ENCODE data around the gene P2RX3. TPM values are rescaled to one million over a fixed set of nuclear protein-coding genes. Genes with fewer than 3 reads are reported as not detected.

The P2RX3 gene
- total RNA-seq, 1 donor from 2014 or later = 1.6 TPM

DNA sequence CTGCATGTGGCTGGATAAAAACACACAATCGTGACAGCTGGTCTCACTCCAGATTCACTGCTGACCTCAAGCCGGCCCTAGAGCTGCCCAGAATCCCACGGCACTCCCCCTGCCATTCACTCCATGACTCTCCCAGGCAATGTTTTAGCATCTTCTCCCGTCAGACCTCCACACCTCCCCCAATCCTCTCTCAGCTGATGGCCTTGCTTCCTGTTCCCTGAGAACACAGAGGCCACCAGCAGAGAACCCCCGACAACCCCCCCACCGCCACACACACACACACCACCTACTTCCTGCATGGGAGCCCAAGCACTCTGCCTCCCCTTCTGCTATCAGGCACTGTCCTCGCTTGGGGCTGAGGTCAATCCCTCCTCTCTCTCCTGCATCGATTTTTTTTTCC is 22.7 kb upstream of the P2RX3 start:
- H3K4me3 ChIP-seq (ENCODE audit: low read length in 3 of 3) = peak overlapping the region in 1 of 3 donors; percentile 13
- H3K9me3 ChIP-seq (ENCODE audit: control insufficient read depth in 3 of 3, low read length in 3 of 3) = no peaks in the 10 kb centered on the region
- H3K27ac ChIP-seq (ENCODE audit: low read depth, low read length) = peak overlapping the region; percentile 66
- H3K36me3 ChIP-seq (ENCODE audit: control insufficient read depth in 3 of 3, insufficient read depth in 3 of 3, low read length in 3 of 3) = peaks cover 37 to 49% (median 48%) of the 10 kb centered on the region in 3 donors
- H3K4me1 ChIP-seq (ENCODE audit: control insufficient read depth in 3 of 3, insufficient read depth in 3 of 3, low read length in 3 of 3) = peaks cover 63 to 73% (median 70%) of the 10 kb centered on the region in 3 donors
- H3K27me3 ChIP-seq (ENCODE audit: control insufficient read depth in 3 of 3, insufficient read depth in 3 of 3, low read length in 3 of 3) = no peaks in the 10 kb centered on the region
- H3K9ac ChIP-seq (ENCODE audit: low read depth in 1 of 3, low read length in 3 of 3) = peak overlapping the region in 1 of 3 donors; percentile 64

DNA sequence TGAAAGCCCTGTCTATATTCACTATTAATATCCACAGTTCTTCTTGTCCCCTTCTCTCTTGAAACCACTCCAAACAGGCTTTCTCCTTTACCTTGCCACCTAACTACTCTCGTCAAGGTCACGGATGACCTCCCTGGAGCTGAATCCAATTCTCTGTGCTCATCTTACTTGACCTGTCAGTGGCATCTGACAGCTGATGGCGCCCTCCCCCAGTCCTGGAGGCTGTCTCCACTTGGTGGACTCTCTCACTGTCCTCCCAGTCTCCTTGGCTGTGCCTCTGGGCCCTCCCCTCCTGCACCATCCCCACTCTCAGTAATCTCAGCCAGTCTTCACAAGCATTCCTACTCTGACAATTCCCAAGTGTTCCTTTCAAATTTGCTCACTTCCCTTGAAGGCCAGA is 22.1 kb upstream of the P2RX3 start:
- H3K9me3 ChIP-seq (ENCODE audit: control insufficient read depth in 3 of 3, low read length in 3 of 3) = no peaks in the 10 kb centered on the region
- H3K4me3 ChIP-seq (ENCODE audit: low read length in 3 of 3) = no peak overlapping the region
- no peaks in the 10 kb centered on the region for H3K27me3 ChIP-seq (ENCODE audit: control insufficient read depth in 3 of 3, insufficient read depth in 3 of 3, low read length in 3 of 3)
- peaks cover 63 to 70% (median 66%) of the 10 kb centered on the region in 3 donors for H3K4me1 ChIP-seq (ENCODE audit: control insufficient read depth in 3 of 3, insufficient read depth in 3 of 3, low read length in 3 of 3)
- H3K27ac ChIP-seq (ENCODE audit: low read depth, low read length) = peak overlapping the region; percentile 66
- H3K36me3 ChIP-seq (ENCODE audit: control insufficient read depth in 3 of 3, insufficient read depth in 3 of 3, low read length in 3 of 3) = peaks cover 37 to 49% (median 49%) of the 10 kb centered on the region in 3 donors
- peak overlapping the region in 1 of 3 donors; percentile 64 for H3K9ac ChIP-seq (ENCODE audit: low read depth in 1 of 3, low read length in 3 of 3)

DNA sequence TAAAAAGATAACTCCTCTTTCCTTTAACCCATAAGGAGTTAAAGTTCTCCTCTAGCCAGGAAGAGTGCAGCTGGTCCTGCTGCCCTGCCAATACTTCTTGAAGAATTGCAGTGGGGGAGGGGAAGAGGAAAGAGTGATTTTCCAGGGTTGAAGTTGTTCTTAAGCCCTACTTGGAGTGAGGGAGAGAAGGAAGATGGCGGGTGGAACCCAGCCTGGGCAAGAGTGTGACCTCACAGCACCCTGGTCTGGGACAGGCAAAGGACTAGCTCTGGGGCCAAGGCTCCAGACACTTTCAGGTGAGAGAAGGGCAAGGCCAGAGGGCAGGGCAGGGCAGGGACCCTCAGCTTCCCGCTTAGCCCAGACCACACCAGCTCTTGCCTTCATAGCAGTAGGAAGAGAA is 20.0 kb upstream of the P2RX3 start:
- Histone ChIP-seq H3K36me3 (ENCODE audit: control insufficient read depth in 3 of 3, insufficient read depth in 3 of 3, low read length in 3 of 3) (peaks cover 34 to 44% (median 43%) of the 10 kb centered on the region in 3 donors), H3K9me3 (ENCODE audit: control insufficient read depth in 3 of 3, low read length in 3 of 3) (no peaks in the 10 kb centered on the region), H3K4me1 (ENCODE audit: control insufficient read depth in 3 of 3, insufficient read depth in 3 of 3, low read length in 3 of 3) (peaks cover 59 to 73% (median 64%) of the 10 kb centered on the region in 3 donors), H3K4me3 (ENCODE audit: low read length in 3 of 3) (peak overlapping the region; percentile 35 to 40 (median 39)), H3K27ac (ENCODE audit: low read depth, low read length) (peak overlapping the region; percentile 66), H3K27me3 (ENCODE audit: control insufficient read depth in 3 of 3, insufficient read depth in 3 of 3, low read length in 3 of 3) (no peaks in the 10 kb centered on the region), H3K9ac (ENCODE audit: low read depth in 1 of 3, low read length in 3 of 3) (peak overlapping the region; percentile 8 to 54 (median 52))

DNA sequence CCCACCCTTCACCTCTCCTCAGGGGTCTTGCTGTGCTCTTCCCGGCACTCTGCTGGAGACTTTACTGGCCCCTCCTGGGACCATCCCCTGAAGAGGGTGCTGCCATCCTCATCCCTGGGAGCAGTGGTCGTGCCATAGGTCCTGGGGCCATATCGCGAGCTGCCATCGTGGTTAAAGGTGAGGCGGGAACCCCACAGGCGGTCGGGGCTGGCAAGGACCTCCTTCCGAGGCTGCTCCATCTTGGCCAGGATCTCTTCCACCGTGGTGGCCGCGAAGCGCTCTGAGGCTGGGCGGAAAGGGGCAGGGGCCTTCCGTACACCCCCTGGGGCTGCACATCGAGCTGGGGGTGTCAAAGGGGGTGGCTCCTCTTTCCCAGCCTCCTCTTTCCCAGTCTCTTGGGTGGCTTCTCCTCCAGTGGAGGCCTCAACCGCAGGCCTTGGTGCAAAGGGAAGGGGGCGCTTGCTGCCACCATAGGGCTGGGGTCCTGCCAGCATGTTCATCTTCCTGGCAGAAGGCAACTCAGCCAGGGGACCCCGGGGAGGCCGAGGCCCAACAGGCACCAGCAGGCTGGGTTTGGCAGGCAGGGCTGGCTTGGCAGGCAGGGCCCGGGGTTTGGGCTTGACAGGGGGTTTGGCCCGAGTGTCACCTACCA is 18.0 kb upstream of the P2RX3 start:
- Histone ChIP-seq H3K36me3 (ENCODE audit: control insufficient read depth in 3 of 3, insufficient read depth in 3 of 3, low read length in 3 of 3) (peaks cover 21 to 26% (median 23%) of the 10 kb centered on the region in 3 donors), H3K27me3 (ENCODE audit: control insufficient read depth in 3 of 3, insufficient read depth in 3 of 3, low read length in 3 of 3) (no peaks in the 10 kb centered on the region), H3K27ac (ENCODE audit: low read depth, low read length) (no peak overlapping the region), H3K9ac (ENCODE audit: low read depth in 1 of 3, low read length in 3 of 3) (peak overlapping the region in 2 of 3 donors; percentile 14 to 16), H3K9me3 (ENCODE audit: control insufficient read depth in 3 of 3, low read length in 3 of 3) (no peaks in the 10 kb centered on the region), H3K4me1 (ENCODE audit: control insufficient read depth in 3 of 3, insufficient read depth in 3 of 3, low read length in 3 of 3) (peaks cover 65 to 78% (median 65%) of the 10 kb centered on the region in 3 donors), H3K4me3 (ENCODE audit: low read length in 3 of 3) (peak overlapping the region in 1 of 3 donors; percentile 29)

DNA sequence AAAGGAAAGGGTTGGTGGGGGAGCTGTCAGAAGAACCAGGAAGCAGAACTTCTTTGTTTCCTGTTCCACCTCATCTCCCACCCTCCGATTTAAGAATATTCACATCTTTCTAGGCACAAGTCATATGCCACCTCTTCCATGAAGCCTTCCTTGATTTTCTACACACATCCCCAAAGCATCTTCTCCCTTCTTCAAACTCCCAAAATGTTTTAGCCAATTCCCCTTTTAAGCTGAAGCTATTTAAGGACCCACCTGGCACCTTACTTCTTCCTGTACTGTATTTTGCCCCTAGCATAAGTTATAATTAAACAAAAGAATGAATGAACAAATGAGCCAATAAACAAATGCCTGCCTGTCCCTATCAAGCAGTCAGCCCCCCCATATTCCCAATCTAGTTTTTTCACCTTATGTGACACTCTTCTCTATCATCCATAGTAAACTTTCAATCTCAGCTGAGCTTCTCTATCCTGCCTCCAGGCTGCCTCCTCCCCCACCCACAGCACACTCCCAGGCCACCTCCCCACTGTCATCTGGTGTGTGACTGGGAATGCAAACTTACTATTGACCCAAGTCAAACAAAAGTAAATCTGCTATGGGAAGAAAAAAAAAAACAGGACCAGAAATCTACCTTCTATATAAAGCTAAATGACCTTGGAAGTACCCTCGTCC is 17.3 kb upstream of the P2RX3 start:
- H3K4me3 ChIP-seq (ENCODE audit: low read length in 3 of 3) = peak overlapping the region in 2 of 3 donors; percentile 29 to 67

DNA sequence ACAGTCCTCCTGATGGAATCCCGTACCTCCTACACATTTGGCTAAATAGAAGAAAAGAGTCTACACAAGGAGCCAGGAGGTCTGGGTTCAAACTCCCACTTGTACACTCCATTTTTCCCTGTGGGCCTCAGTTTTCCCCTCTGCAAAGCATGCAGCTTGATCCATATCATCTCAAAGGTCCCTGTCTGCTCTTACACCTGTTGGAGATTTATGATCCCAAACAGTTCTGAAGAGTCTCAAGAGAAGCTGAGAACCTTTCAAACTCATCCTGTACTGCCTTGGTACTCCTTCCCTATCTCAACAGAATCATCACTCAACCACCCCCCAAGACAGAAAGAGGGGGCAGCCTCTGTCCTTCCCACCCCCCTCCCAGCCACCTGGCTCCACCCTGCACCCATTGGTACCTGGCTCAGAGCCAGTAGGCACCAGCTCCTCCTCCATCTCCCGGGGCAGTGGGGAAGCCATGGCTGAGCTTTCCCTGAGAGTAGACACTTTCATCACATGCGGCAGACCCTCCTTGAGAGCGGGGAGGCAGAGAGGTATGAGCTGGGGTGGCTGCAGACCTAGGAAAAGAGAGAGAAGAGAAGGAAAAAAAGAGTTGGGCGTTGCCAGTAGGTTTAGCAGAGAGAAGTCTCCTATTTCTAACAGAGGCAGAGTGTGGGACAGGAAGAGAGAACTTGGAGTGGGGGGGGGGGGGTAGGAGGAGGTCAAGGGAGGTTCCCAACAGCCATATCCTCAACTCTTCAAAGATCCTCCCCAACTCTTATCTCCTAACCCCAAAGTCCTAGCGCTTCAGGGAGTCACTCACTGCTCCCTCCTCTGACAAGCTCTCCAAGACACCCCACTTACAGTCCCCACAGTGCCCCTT is 16.5 kb upstream of the P2RX3 start:
- Histone ChIP-seq H3K36me3 (ENCODE audit: control insufficient read depth in 3 of 3, insufficient read depth in 3 of 3, low read length in 3 of 3) (peaks cover 16 to 28% (median 24%) of the 10 kb centered on the region in 3 donors), H3K4me3 (ENCODE audit: low read length in 3 of 3) (peak overlapping the region; percentile 52 to 67 (median 67)), H3K27ac (ENCODE audit: low read depth, low read length) (peak overlapping the region; percentile 95), H3K9ac (ENCODE audit: low read depth in 1 of 3, low read length in 3 of 3) (peak overlapping the region; percentile 57 to 84 (median 82)), H3K9me3 (ENCODE audit: control insufficient read depth in 3 of 3, low read length in 3 of 3) (no peaks in the 10 kb centered on the region), H3K27me3 (ENCODE audit: control insufficient read depth in 3 of 3, insufficient read depth in 3 of 3, low read length in 3 of 3) (no peaks in the 10 kb centered on the region), H3K4me1 (ENCODE audit: control insufficient read depth in 3 of 3, insufficient read depth in 3 of 3, low read length in 3 of 3) (peaks cover 65 to 78% (median 65%) of the 10 kb centered on the region in 3 donors)

More for the DNA sequence above, 17.3 kb upstream of the P2RX3 start:
- Histone ChIP-seq H3K9ac (ENCODE audit: low read depth in 1 of 3, low read length in 3 of 3) (peak overlapping the region in 2 of 3 donors; percentile 82 to 84), H3K27ac (ENCODE audit: low read depth, low read length) (peak overlapping the region; percentile 95), H3K4me1 (ENCODE audit: control insufficient read depth in 3 of 3, insufficient read depth in 3 of 3, low read length in 3 of 3) (peaks cover 65 to 78% (median 65%) of the 10 kb centered on the region in 3 donors), H3K9me3 (ENCODE audit: control insufficient read depth in 3 of 3, low read length in 3 of 3) (no peaks in the 10 kb centered on the region), H3K27me3 (ENCODE audit: control insufficient read depth in 3 of 3, insufficient read depth in 3 of 3, low read length in 3 of 3) (no peaks in the 10 kb centered on the region), H3K36me3 (ENCODE audit: control insufficient read depth in 3 of 3, insufficient read depth in 3 of 3, low read length in 3 of 3) (peaks cover 21 to 23% (median 23%) of the 10 kb centered on the region in 3 donors)

DNA sequence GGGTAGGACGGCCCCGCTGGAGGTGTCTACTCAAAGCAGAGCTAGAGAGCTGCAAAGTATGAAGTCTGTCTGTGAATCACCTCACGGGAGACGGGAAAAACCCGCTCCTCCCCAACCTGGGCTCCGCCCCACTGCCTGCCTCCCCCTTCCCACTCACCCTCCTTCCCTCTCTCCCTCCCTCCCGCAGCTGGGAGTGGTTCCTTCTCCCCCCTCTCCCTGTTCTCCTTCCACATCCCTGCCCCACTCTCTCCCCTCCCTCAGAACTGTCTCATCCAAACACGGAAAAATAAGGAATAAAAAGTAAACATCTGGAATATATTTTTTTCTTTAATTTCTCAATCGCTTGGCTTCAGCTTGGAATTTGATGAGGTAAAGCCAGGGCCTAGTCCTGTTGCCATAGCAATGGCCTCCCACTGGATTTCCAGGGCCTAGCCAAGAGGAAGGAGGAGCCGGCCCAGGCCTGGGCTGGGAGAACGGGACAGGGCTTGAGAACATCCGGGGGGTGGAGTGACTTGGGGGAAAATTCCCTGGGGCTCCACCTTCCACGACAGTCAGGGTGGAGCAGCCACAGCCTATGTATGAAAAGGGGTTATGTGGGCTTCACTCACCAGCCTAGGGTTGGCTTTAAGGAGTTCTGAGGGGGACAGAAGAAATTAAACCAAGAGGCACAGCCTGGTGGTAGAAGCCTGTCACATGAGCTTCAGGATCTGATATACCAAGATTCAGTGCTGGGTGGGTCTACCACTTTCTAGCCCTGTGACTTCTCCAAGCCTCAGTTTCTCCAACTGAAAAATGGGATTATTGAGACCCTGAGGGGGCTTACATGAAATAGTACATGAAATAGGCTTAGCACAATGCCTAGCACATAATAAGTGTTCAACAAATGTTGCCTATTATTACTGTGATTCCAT is 15.6 kb upstream of the P2RX3 start:
- Histone ChIP-seq H3K36me3 (ENCODE audit: control insufficient read depth in 3 of 3, insufficient read depth in 3 of 3, low read length in 3 of 3) (peaks cover 16 to 28% (median 21%) of the 10 kb centered on the region in 3 donors), H3K9me3 (ENCODE audit: control insufficient read depth in 3 of 3, low read length in 3 of 3) (no peaks in the 10 kb centered on the region), H3K27me3 (ENCODE audit: control insufficient read depth in 3 of 3, insufficient read depth in 3 of 3, low read length in 3 of 3) (no peaks in the 10 kb centered on the region), H3K4me3 (ENCODE audit: low read length in 3 of 3) (peak overlapping the region; percentile 74 to 82 (median 78)), H3K9ac (ENCODE audit: low read depth in 1 of 3, low read length in 3 of 3) (peak overlapping the region; percentile 57 to 84 (median 82)), H3K27ac (ENCODE audit: low read depth, low read length) (peak overlapping the region; percentile 95), H3K4me1 (ENCODE audit: control insufficient read depth in 3 of 3, insufficient read depth in 3 of 3, low read length in 3 of 3) (peaks cover 58 to 71% (median 58%) of the 10 kb centered on the region in 3 donors)

DNA sequence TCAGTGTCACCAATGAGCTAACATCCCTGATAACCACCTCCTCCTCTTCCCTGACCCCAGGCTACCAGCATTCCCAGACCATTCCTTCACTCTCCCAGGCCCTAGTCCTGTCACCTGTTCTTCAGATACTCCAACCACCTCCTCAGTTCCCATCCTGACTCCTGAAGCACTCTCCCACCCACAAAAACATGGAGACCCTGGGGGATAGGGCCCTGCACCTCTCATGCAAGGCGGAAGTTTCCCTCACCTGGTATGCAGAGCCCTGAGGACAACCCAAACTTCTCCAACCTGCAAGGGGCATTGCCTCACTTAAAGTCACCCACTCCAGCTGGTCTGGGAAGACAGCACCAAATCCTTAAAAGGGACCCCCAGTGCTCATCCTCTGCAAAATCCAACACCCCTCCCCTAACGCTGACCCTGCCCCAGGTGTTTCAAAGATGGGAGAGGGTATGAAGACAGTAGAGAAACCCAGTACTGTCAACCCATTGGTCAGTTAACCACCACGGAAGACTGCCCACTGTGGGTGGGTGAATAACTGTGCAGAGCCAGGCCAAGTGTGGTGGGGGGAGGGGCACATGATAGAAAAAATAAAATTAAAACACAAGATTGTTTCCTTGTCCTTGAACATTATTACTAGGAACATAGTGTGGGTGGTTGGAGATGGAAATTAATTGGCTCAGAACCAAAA is 14.8 kb upstream of the P2RX3 start:
- peaks cover 20 to 33% (median 27%) of the 10 kb centered on the region in 3 donors for H3K36me3 ChIP-seq (ENCODE audit: control insufficient read depth in 3 of 3, insufficient read depth in 3 of 3, low read length in 3 of 3)
- peak overlapping the region; percentile 74 to 82 (median 78) for H3K4me3 ChIP-seq (ENCODE audit: low read length in 3 of 3)
- H3K27me3 ChIP-seq (ENCODE audit: control insufficient read depth in 3 of 3, insufficient read depth in 3 of 3, low read length in 3 of 3) = no peaks in the 10 kb centered on the region
- peaks cover 50 to 63% (median 50%) of the 10 kb centered on the region in 3 donors for H3K4me1 ChIP-seq (ENCODE audit: control insufficient read depth in 3 of 3, insufficient read depth in 3 of 3, low read length in 3 of 3)
- peak overlapping the region; percentile 72 to 84 (median 82) for H3K9ac ChIP-seq (ENCODE audit: low read depth in 1 of 3, low read length in 3 of 3)
- H3K9me3 ChIP-seq (ENCODE audit: control insufficient read depth in 3 of 3, low read length in 3 of 3) = no peaks in the 10 kb centered on the region
- peak overlapping the region; percentile 95 for H3K27ac ChIP-seq (ENCODE audit: low read depth, low read length)
